Neuron (in vitro differentiated cells): Measurements from ENCODE around the gene CNTNAP2.

ENCODE experiments used
- H2AFZ ChIP-seq: one replicate; pipeline ENCODE4 v1.6.1; 2013; ENCODE audit warnings: low read depth, mild to moderate bottlenecking, inconsistent platforms, low read length, moderate library complexity
- H3K27me3 ChIP-seq: one replicate; pipeline ENCODE4 v1.6.1; 2013; ENCODE audit warnings: low read length; ENCODE audit not compliant: insufficient read depth
- H3K36me3 ChIP-seq: one replicate; pipeline ENCODE4 v1.6.1; 2013; ENCODE audit warnings: low read length; ENCODE audit not compliant: insufficient read depth
- H3K4me1 ChIP-seq: one replicate; pipeline ENCODE4 v1.6.1; 2013; ENCODE audit warnings: low read length; ENCODE audit not compliant: insufficient read depth
- H3K4me3 ChIP-seq: 2 replicates; pipeline ENCODE4 v1.5.1; 2013; ENCODE audit warnings: mild to moderate bottlenecking, low read length, moderate library complexity
- H3K9me3 ChIP-seq: one replicate; pipeline ENCODE4 v1.6.1; 2013; ENCODE audit warnings: low read length

The CNTNAP2 gene

GRCh38 chr7:146960773-146961391, 844.3 kb downstream of the CNTNAP2 start:
- Histone ChIP-seq H3K4me1 (peaks cover 14% of the 10 kb centered on the region), H3K4me3 (no peak overlapping the region), H3K27me3 (no peaks in the 10 kb centered on the region), H3K36me3 (no peaks in the 10 kb centered on the region), H2AFZ (no peak overlapping the region), H3K9me3 (no peaks in the 10 kb centered on the region)

GRCh38 chr7:146961617-146962016, 845.0 kb downstream of the CNTNAP2 start:
- Histone ChIP-seq H3K36me3 (no peaks in the 10 kb centered on the region), H3K4me3 (no peak overlapping the region), H3K4me1 (peaks cover 14% of the 10 kb centered on the region), H3K27me3 (no peaks in the 10 kb centered on the region), H3K9me3 (no peaks in the 10 kb centered on the region), H2AFZ (no peak overlapping the region)

- H3K9me3 ChIP-seq: no peaks in the 10 kb centered on the region
- no peak overlapping the region for H2AFZ ChIP-seq
- H3K36me3 ChIP-seq: no peaks in the 10 kb centered on the region
- peaks cover 5% of the 10 kb centered on the region for H3K4me1 ChIP-seq
- H3K4me3 ChIP-seq: no peak overlapping the region
- H3K27me3 ChIP-seq: no peaks in the 10 kb centered on the region
These were observed 849.7 kb downstream of the CNTNAP2 start for GRCh38 chr7:146966274-146966673.

- Histone ChIP-seq H3K27me3 (no peaks in the 10 kb centered on the region), H3K36me3 (no peaks in the 10 kb centered on the region), H3K9me3 (no peaks in the 10 kb centered on the region), H2AFZ (no peak overlapping the region), H3K4me3 (no peak overlapping the region), H3K4me1 (no peaks in the 10 kb centered on the region)
These were observed 865.9 kb downstream of the CNTNAP2 start for GRCh38 chr7:146982482-146982881.

GRCh38 chr7:146991596-146991995, 875.0 kb downstream of the CNTNAP2 start:
- Histone ChIP-seq H3K9me3 (no peaks in the 10 kb centered on the region), H2AFZ (no peak overlapping the region), H3K36me3 (no peaks in the 10 kb centered on the region), H3K4me1 (no peaks in the 10 kb centered on the region), H3K4me3 (no peak overlapping the region), H3K27me3 (no peaks in the 10 kb centered on the region)

- Histone ChIP-seq H2AFZ (no peak overlapping the region), H3K4me3 (no peak overlapping the region), H3K36me3 (no peaks in the 10 kb centered on the region), H3K4me1 (no peaks in the 10 kb centered on the region), H3K27me3 (no peaks in the 10 kb centered on the region), H3K9me3 (no peaks in the 10 kb centered on the region)
These were observed 877.2 kb downstream of the CNTNAP2 start for GRCh38 chr7:146993764-146994163.

- Histone ChIP-seq H3K27me3 (no peaks in the 10 kb centered on the region), H3K4me1 (no peaks in the 10 kb centered on the region), H3K4me3 (no peak overlapping the region), H2AFZ (no peak overlapping the region), H3K9me3 (no peaks in the 10 kb centered on the region), H3K36me3 (no peaks in the 10 kb centered on the region)
These were observed 891.9 kb downstream of the CNTNAP2 start for GRCh38 chr7:147008530-147008929.

GRCh38 chr7:147012666-147013065, 896.1 kb downstream of the CNTNAP2 start:
- no peaks in the 10 kb centered on the region for H3K4me1 ChIP-seq
- no peak overlapping the region for H3K4me3 ChIP-seq
- no peaks in the 10 kb centered on the region for H3K9me3 ChIP-seq
- no peaks in the 10 kb centered on the region for H3K27me3 ChIP-seq
- H3K36me3 ChIP-seq: no peaks in the 10 kb centered on the region
- no peak overlapping the region for H2AFZ ChIP-seq

- Histone ChIP-seq H3K9me3 (no peaks in the 10 kb centered on the region), H3K27me3 (no peaks in the 10 kb centered on the region), H3K4me3 (no peak overlapping the region), H3K4me1 (no peaks in the 10 kb centered on the region), H3K36me3 (no peaks in the 10 kb centered on the region), H2AFZ (no peak overlapping the region)
These were observed 897.2 kb downstream of the CNTNAP2 start for GRCh38 chr7:147013825-147014224.

GRCh38 chr7:147014286-147014955, 897.8 kb downstream of the CNTNAP2 start:
- H3K4me3 ChIP-seq: no peak overlapping the region
- H3K36me3 ChIP-seq: no peaks in the 10 kb centered on the region
- no peaks in the 10 kb centered on the region for H3K4me1 ChIP-seq
- no peaks in the 10 kb centered on the region for H3K9me3 ChIP-seq
- H3K27me3 ChIP-seq: no peaks in the 10 kb centered on the region
- H2AFZ ChIP-seq: no peak overlapping the region

- Histone ChIP-seq H3K36me3 (no peaks in the 10 kb centered on the region), H3K27me3 (no peaks in the 10 kb centered on the region), H3K9me3 (no peaks in the 10 kb centered on the region), H2AFZ (no peak overlapping the region), H3K4me1 (no peaks in the 10 kb centered on the region), H3K4me3 (no peak overlapping the region)
These were observed 899.4 kb downstream of the CNTNAP2 start for GRCh38 chr7:147015999-147016398.

- Histone ChIP-seq H3K36me3 (no peaks in the 10 kb centered on the region), H3K27me3 (no peaks in the 10 kb centered on the region), H3K4me3 (no peak overlapping the region), H3K4me1 (peaks cover 2% of the 10 kb centered on the region), H3K9me3 (no peaks in the 10 kb centered on the region), H2AFZ (no peak overlapping the region)
These were observed 905.5 kb downstream of the CNTNAP2 start for GRCh38 chr7:147022056-147022455.

- H3K4me1 ChIP-seq: peaks cover 2% of the 10 kb centered on the region
- no peak overlapping the region for H2AFZ ChIP-seq
- no peak overlapping the region for H3K4me3 ChIP-seq
- no peaks in the 10 kb centered on the region for H3K9me3 ChIP-seq
- no peaks in the 10 kb centered on the region for H3K27me3 ChIP-seq
- no peaks in the 10 kb centered on the region for H3K36me3 ChIP-seq
These were observed 906.8 kb downstream of the CNTNAP2 start for GRCh38 chr7:147023440-147023839.

- Histone ChIP-seq H3K4me3 (no peak overlapping the region), H2AFZ (no peak overlapping the region), H3K4me1 (no peaks in the 10 kb centered on the region), H3K27me3 (no peaks in the 10 kb centered on the region), H3K9me3 (no peaks in the 10 kb centered on the region), H3K36me3 (no peaks in the 10 kb centered on the region)
These were observed 913.4 kb downstream of the CNTNAP2 start for GRCh38 chr7:147029953-147030352.
